Limb (tissue), 2 donors: ENCODE results near the gene PHLDA2.

ENCODE experiments used
- DNase-seq, 2 donors: peaks; one replicate each; pipeline ENCODE4 v3.0.0-alpha.2; 2016; ENCODE audit errors: extremely low spot score in 2 of 2

The PHLDA2 gene

GRCh38 chr11:2897048-2897447 lies 32.2 kb downstream of the PHLDA2 start:
- DNase-seq = no peak

GRCh38 chr11:2896047-2896446 lies 33.2 kb downstream of the PHLDA2 start:
- no peak for DNase-seq

- DNase-seq = no peak
These were observed 35.3 kb downstream of the PHLDA2 start for GRCh38 chr11:2893935-2894334.

- no peak for DNase-seq
These were observed 36.2 kb downstream of the PHLDA2 start for GRCh38 chr11:2892967-2893528.

- peak; percentile 71 to 89 for DNase-seq
These were observed 36.8 kb downstream of the PHLDA2 start for GRCh38 chr11:2892215-2892966.

GRCh38 chr11:2891326-2892214 lies 37.6 kb downstream of the PHLDA2 start:
- DNase-seq = peak in 1 of 2 donors; percentile 70

- DNase-seq = peak; percentile 77 to 89
These were observed 38.5 kb downstream of the PHLDA2 start for GRCh38 chr11:2890466-2891294.

- no peak for DNase-seq
These were observed 39.6 kb downstream of the PHLDA2 start for GRCh38 chr11:2889362-2890273.

GRCh38 chr11:2888266-2888968 lies 40.8 kb downstream of the PHLDA2 start:
- DNase-seq = peak; percentile 88 to 95

GRCh38 chr11:2887515-2888195 lies 41.6 kb downstream of the PHLDA2 start:
- no peak for DNase-seq

GRCh38 chr11:2886936-2887335 lies 42.3 kb downstream of the PHLDA2 start:
- DNase-seq = no peak

GRCh38 chr11:2886191-2886894 lies 42.9 kb downstream of the PHLDA2 start:
- peak; percentile 77 to 78 for DNase-seq

- peak; percentile 92 to 96 for DNase-seq
These were observed 43.5 kb downstream of the PHLDA2 start, which contains the start of gene CDKN1C for GRCh38 chr11:2885678-2886081. TSS of gene CDKN1C (minus strand) at chr11:2885775. CDS start at chr11:2885456, 319 bp downstream.

GRCh38 chr11:2885017-2885677 lies 44.1 kb downstream of the PHLDA2 start:
- DNase-seq = peak in 1 of 2 donors; percentile 81

- peak in 1 of 2 donors; percentile 74 for DNase-seq
These were observed 45.0 kb downstream of the PHLDA2 start for GRCh38 chr11:2883979-2884815.

- no peak for DNase-seq
These were observed 45.6 kb downstream of the PHLDA2 start for GRCh38 chr11:2883640-2883978.
